SHP77 treated with DMSO at 0.1 percent for 48 hours (cell line): ENCODE data around the gene EFHC1.
"Not testable (repeated sequence)": the region's sequence is repeated elsewhere in the genome, so short reads cannot be mapped to it uniquely, and the experiment has no call there.

ENCODE experiments used
- DNase-seq: peaks from one replicate; lab custom pipeline; 2025; lab: John Stamatoyannopoulos, UW

Gene EFHC1

GRCh38 chr6:52399511-52400312, 20.4 kb upstream of the EFHC1 start:
- DNase-seq: peak; percentile 33

DNA sequence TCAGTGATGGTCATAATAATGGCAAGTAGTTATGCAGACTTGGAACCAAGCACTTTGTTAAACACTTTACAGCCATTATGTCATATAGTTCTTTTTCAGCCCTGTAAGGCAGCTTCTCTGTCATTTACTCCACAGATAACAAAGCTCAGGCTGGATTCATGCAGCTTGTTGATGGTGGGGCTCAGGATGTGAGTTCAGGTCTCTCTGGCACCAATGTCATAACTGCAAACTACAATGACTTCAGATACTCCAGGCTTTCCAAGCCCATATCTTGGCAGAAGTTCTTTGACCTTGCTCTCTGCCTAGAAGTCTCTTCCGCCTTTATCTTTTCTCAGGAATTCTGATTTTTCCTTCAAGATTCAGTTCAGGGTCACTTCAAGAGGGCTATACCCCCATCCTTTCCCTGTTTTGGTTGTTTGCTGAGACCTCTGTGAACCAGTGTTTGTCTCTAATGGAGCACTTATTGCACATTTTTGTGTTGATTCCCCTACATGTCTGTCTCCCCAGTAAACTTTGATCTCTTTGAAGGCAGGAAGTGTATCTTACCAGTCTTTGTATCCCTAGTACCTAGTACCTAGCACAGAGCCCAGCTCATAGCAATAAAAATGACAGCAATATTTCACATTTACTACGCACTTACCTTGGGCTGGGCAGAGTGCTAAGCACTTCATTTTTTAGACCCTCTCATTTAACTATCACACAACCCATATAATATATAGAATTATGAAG, 19.7 kb upstream of the EFHC1 start:
- no peak for DNase-seq

DNA sequence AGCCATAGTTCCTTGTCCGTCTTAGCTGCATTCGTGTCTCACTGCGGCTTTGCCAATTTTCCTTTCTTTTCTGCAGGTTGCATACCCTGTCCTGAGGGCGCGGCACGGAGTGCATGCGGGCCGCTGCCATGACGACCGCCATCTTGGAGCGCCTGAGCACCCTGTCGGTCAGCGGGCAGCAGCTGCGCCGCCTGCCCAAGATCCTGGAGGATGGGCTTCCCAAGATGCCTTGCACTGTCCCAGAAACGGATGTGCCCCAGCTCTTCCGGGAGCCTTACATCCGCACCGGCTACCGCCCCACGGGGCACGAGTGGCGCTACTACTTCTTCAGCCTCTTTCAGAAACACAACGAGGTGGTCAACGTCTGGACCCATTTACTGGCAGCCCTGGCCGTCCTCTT, 17.1 kb upstream of the EFHC1 start:
- no peak for DNase-seq

DNA sequence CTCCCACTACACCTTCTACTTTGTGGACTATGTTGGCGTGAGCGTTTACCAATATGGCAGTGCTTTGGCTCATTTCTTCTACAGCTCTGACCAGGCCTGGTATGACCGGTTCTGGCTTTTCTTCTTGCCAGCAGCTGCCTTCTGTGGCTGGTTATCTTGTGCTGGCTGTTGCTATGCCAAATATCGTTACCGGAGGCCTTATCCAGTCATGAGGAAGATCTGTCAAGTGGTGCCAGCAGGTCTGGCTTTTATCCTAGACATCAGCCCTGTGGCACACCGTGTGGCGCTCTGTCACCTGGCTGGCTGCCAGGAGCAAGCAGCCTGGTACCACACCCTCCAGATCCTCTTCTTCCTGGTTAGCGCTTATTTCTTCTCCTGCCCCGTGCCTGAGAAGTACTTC, 16.5 kb upstream of the EFHC1 start:
- DNase-seq: no peak

GRCh38 chr6:52405243-52405642, 14.9 kb upstream of the EFHC1 start:
- DNase-seq: no peak

DNA sequence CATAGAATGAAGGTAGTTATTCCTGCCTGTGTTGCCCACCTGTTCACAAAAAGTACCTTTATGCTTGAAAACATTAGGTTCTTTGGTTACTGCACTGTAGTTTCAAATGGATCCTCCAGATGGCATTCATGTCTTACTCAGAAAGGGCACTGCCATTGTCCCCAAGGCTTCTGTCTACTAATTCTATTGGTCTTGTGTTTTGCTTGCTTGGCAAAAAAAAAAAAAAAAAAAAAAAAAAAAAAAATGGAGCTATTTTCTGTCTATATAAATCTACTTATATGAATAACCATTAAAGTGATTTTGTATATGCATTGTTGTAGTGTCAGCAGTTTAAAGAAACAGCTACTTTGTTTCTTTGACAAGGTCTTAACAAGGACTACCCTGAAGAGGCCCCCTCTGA, 12.7 kb upstream of the EFHC1 start:
- peak; percentile 13 for DNase-seq

- no peak for DNase-seq
Observed at GRCh38 chr6:52409499-52409898, 10.6 kb upstream of the EFHC1 start.

GRCh38 chr6:52410979-52411378, 9.2 kb upstream of the EFHC1 start:
- DNase-seq: no peak

- DNase-seq: no peak
Observed at GRCh38 chr6:52411911-52412310, 8.2 kb upstream of the EFHC1 start.

GRCh38 chr6:52415333-52415732, 4.8 kb upstream of the EFHC1 start:
- DNase-seq: no peak

- no peak for DNase-seq
Observed at GRCh38 chr6:52415917-52416628, 4.1 kb upstream of the EFHC1 start.

GRCh38 chr6:52416629-52417151, 3.5 kb upstream of the EFHC1 start:
- peak; percentile 60 for DNase-seq

DNA sequence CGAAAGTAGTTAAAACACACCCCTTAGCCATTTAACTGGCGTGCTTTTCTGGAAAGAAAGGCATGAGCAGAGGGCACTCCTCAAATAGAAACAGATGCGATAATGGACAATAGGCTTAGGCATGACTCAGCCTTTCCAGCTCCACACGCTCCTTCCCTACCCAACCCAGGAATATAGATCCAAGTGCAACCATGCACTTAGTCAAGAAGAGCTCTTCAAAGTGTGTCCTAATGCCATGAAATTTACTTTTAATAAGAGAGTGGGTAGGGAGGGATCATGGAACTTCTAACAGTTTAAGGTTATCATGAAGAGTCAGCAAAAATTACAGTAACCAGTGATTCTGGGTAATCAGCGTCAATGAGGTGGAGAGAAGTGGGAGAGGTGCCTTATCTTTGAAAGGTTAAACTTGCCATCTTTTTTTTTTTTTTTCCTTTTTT, 2.4 kb upstream of the EFHC1 start:
- DNase-seq: peak; percentile 8

- no peak for DNase-seq
Observed at GRCh38 chr6:52418606-52419005, 1.5 kb upstream of the EFHC1 start.

GRCh38 chr6:52420668-52421358, 671 bp downstream of the EFHC1 start:
- DNase-seq: peak; percentile 48

- no peak for DNase-seq
Observed at GRCh38 chr6:52422156-52422555, 2.0 kb downstream of the EFHC1 start.

- no peak for DNase-seq
Observed at GRCh38 chr6:52423448-52423847, 3.3 kb downstream of the EFHC1 start.

DNA sequence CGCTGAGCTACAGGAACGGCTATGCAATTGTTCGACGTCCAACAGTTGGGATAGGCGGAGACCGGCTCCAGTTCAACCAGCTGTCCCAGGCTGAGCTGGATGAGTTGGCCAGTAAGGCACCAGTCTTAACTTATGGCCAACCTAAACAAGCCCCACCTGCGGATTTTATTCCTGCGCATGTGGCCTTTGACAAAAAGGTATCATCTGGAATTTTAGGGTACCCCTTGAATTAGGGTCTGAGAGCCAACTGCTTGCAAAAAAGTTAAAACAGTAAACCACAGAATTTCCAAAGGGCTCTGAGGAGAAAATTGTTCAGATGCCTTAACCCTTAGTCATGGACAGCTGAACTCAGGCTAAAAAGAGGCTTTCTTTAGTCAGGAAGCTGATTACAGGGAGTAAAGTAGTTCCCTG, 3.8 kb downstream of the EFHC1 start:
- DNase-seq: no peak

DNA sequence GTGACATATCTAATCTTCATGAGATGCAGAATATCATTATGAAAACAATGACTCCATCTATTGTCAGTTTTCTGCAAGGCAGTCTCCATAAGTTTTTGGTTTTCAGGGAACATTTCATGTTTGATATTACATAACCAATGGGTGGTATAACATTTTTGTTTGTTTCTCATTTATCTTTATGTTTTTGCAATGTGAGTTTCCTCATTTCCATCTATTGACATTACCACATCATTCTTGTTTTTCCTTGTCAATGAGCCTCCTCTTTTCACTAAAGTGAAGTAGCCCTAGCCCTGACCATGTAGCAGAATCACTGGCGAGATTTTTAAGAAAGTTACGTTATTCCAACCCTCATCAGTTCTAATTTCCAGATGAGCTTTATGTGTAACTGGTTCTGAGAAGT, 4.4 kb downstream of the EFHC1 start:
- DNase-seq: no peak

GRCh38 chr6:52426667-52427066, 6.5 kb downstream of the EFHC1 start:
- no peak for DNase-seq

DNA sequence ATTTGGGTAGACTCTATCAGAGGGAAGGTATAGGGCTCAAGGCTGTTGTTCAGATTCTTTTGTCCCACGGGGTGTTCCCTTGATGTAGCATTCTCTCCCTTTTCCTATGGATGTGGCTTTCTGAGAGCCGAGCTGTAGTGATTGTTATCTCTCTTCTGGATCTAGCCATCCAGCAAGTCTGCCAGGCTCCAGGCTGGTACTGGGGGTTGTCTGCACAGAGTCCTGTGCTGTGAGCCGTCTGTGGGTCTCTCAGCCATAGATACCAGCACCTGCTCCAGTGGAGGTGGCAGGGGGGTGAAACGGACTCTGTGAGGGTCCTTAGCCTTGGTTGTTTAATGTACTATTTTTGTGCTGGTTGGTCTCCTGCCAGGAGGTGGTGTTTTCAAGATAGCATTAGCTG, 13.2 kb downstream of the EFHC1 start:
- DNase-seq: not testable (repeated sequence)

- DNase-seq: no peak
Observed at GRCh38 chr6:52435345-52435744, 15.2 kb downstream of the EFHC1 start.
